ENCODE data around the gene BMI1.

Gene BMI1

GRCh38 chr10:22293747-22294404 lies 27.0 kb upstream of the BMI1 start:
- no peak for ATAC-seq
- TF ChIP-seq ZC3H10 (CRISPR knock-in tag; IDR thresholded peaks at IDR 0.05) (no peak), TSHZ2 (CRISPR knock-in tag; IDR thresholded peaks at IDR 0.05) (no peak), GLIS3 (CRISPR knock-in tag; IDR thresholded peaks at IDR 0.05) (no peak), TOX (CRISPR knock-in tag; IDR thresholded peaks at IDR 0.05; ENCODE audit: borderline replicate concordance) (no peak), ZNF8 (CRISPR knock-in tag; IDR thresholded peaks at IDR 0.05) (no peak), ESRRG (CRISPR knock-in tag; IDR thresholded peaks at IDR 0.05) (no peak), ZFP3 (CRISPR knock-in tag; IDR thresholded peaks at IDR 0.05) (no peak), BACH2 (CRISPR knock-in tag; IDR thresholded peaks at IDR 0.05; ENCODE audit: borderline replicate concordance) (no peak), TCF4 (CRISPR knock-in tag; IDR thresholded peaks at IDR 0.05; ENCODE audit: borderline replicate concordance) (no peak), ZNF70 (CRISPR knock-in tag; IDR thresholded peaks at IDR 0.05) (no peak), ARNTL (CRISPR knock-in tag; IDR thresholded peaks at IDR 0.05; ENCODE audit: borderline replicate concordance, low read depth) (no peak), ISL1 (CRISPR knock-in tag; IDR thresholded peaks at IDR 0.05) (no peak), RARB (CRISPR knock-in tag; IDR thresholded peaks at IDR 0.05) (no peak), ZFP30 (CRISPR knock-in tag; IDR thresholded peaks at IDR 0.05) (no peak)
- TF ChIP-seq, protein P1, sequence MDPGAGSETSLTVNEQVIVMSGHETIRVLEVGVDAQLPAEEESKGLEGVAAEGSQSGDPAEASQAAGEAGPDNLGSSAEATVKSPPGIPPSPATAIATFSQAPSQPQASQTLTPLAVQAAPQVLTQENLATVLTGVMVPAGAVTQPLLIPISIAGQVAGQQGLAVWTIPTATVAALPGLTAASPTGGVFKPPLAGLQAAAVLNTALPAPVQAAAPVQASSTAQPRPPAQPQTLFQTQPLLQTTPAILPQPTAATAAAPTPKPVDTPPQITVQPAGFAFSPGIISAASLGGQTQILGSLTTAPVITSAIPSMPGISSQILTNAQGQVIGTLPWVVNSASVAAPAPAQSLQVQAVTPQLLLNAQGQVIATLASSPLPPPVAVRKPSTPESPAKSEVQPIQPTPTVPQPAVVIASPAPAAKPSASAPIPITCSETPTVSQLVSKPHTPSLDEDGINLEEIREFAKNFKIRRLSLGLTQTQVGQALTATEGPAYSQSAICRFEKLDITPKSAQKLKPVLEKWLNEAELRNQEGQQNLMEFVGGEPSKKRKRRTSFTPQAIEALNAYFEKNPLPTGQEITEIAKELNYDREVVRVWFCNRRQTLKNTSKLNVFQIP (CRISPR knock-in tag; IDR thresholded peaks at IDR 0.05; ENCODE audit: borderline replicate concordance, low read depth) = no peak

- no peak for ATAC-seq
- TF ChIP-seq, protein P1 (CRISPR knock-in tag; IDR thresholded peaks at IDR 0.05; ENCODE audit: borderline replicate concordance, low read depth) = no peak
- TF ChIP-seq ZNF565 (CRISPR knock-in tag; conservative IDR thresholded peaks at IDR 0.05; ENCODE audit: low read depth) (no peak), ISL1 (CRISPR knock-in tag; IDR thresholded peaks at IDR 0.05) (no peak), TOX (CRISPR knock-in tag; IDR thresholded peaks at IDR 0.05; ENCODE audit: borderline replicate concordance) (no peak), SNAI2 (CRISPR knock-in tag; IDR thresholded peaks at IDR 0.05) (no peak), ZC3H10 (CRISPR knock-in tag; IDR thresholded peaks at IDR 0.05) (no peak), ZNF8 (CRISPR knock-in tag; IDR thresholded peaks at IDR 0.05) (no peak), TCF4 (CRISPR knock-in tag; IDR thresholded peaks at IDR 0.05; ENCODE audit: borderline replicate concordance) (no peak), BACH2 (CRISPR knock-in tag; IDR thresholded peaks at IDR 0.05; ENCODE audit: borderline replicate concordance) (no peak), ARNTL (CRISPR knock-in tag; IDR thresholded peaks at IDR 0.05; ENCODE audit: borderline replicate concordance, low read depth) (no peak), ZNF70 (CRISPR knock-in tag; IDR thresholded peaks at IDR 0.05) (no peak), PATZ1 (CRISPR knock-in tag; IDR thresholded peaks at IDR 0.05; ENCODE audit: borderline replicate concordance) (no peak), PPARA (CRISPR knock-in tag; IDR thresholded peaks at IDR 0.05; ENCODE audit: borderline replicate concordance) (no peak), CREB5 (CRISPR knock-in tag; IDR thresholded peaks at IDR 0.05; ENCODE audit: low read depth) (no peak), CSDC2 (CRISPR knock-in tag; IDR thresholded peaks at IDR 0.05) (no peak), GLIS3 (CRISPR knock-in tag; IDR thresholded peaks at IDR 0.05) (no peak)
These were observed 26.2 kb upstream of the BMI1 start for GRCh38 chr10:22294694-22295093.
